ENCODE data around the gene FEZF1. TPM values are rescaled to one million over a fixed set of nuclear protein-coding genes. Genes with fewer than 3 reads are reported as not detected.

FEZF1 gene
- total RNA-seq = not detected in 2 replicates

GRCh38 chr7:122304319-122304975 lies at the start of gene FEZF1:
Gene FEZF1 (minus strand): TSS chr7:122304750. CDS start chr7:122304437, 313 bp downstream.

Other genes starting within 250 kb of the FEZF1 start
- gene AASS, start 160.5 kb downstream of the FEZF1 start, total RNA-seq = 29.4 and 42.1 TPM in 2 replicates

All from endothelial cell of coronary artery (primary cell).